ENCODE data around the gene RTP2.

Gene RTP2

GRCh38 chr3:187665764-187666402, 36.5 kb downstream of the RTP2 start:
- no peak for DNase-seq

- no peak for DNase-seq
Observed at GRCh38 chr3:187665010-187665409, 37.3 kb downstream of the RTP2 start.

GRCh38 chr3:187662848-187663409, 39.4 kb downstream of the RTP2 start:
- DNase-seq: peak; percentile 16

GRCh38 chr3:187661267-187661666, 41.1 kb downstream of the RTP2 start:
- no peak for DNase-seq

- no peak for DNase-seq
Observed at GRCh38 chr3:187651282-187651681, 51.1 kb downstream of the RTP2 start.

Data from GF-D8 (cell line).